Left lung (tissue), 10 donors: Measurements from ENCODE around the gene ZC3H12C. TPM values are rescaled to one million over a fixed set of nuclear protein-coding genes. Genes with fewer than 3 reads are reported as not detected.

Experiments used
- ATAC-seq: fragments of 200-7000 bp; cut with Tn5 transposase; one replicate; pipeline ENCODE4 v1.9.1; 2020; ENCODE audit warnings: moderate library complexity
- DNase-seq, 4 donors: peaks; one replicate each; pipeline ENCODE4 v3.0.0-alpha.2; 2013 to 2020
- H3K27ac ChIP-seq, 2 donors: fragments of 200-600 bp; sonication (generic) in 1 of 2; one replicate each; pipeline versions ENCODE4 v1.5.0 to v1.8.0; 2020 to 2021
- H3K27me3 ChIP-seq, 2 donors: fragments of 200-600 bp; sonication (generic) in 1 of 2; one replicate each; pipeline versions ENCODE4 v1.5.0 to v1.8.0; 2020 to 2021
- H3K36me3 ChIP-seq, 2 donors: fragments of 200-600 bp; sonication (generic) in 1 of 2; one replicate each; pipeline versions ENCODE4 v1.5.0 to v1.8.0; 2020 to 2021
- H3K4me1 ChIP-seq, 2 donors: fragments of 200-600 bp; one replicate each; pipeline ENCODE4 v1.8.0; 2021
- H3K4me3 ChIP-seq, 2 donors: fragments of 200-600 bp; sonication (generic) in 1 of 2; one replicate each; pipeline versions ENCODE4 v1.5.0 to v1.8.0; 2020 to 2021; ENCODE audit warnings: mild to moderate bottlenecking in 1 of 2
- H3K9me3 ChIP-seq, 2 donors: fragments of 200-600 bp; sonication (generic) in 1 of 2; one replicate each; pipeline versions ENCODE4 v1.5.0 to v1.8.0; 2020 to 2021
- intact Hi-C, 2 donors: fragments of 100-400 bp; cut with DNase I; formaldehyde crosslinking; loops; one replicate each; pipeline versions ENCODE4 v1.11.2 to v1.14.2; 2022
- polyA plus RNA-seq, 6 donors: library from polyadenylated mRNA; unstranded; fragments of 120-200 nt; gene quantifications; one replicate each; pipeline ENCODE4 v1.2.1, GENCODE V29; 2013; ENCODE audit not compliant: insufficient read length in 6 of 6
- total RNA-seq, 2 donors: library from RNA; stranded (reverse); fragmentation: NEBNext Ultra II Directional; extraction: Animal tissue kit (Norgen Biotek cat#: 25700); gene quantifications; one replicate each; pipeline ENCODE4 v1.2.1, GENCODE V29; 2021
- TF ChIP-seq, protein P1 (sequence below), 2 donors: fragments of 200-600 bp; sonication (generic) in 1 of 2; IDR thresholded peaks; one replicate each; pipeline versions ENCODE4 v1.5.0 to v1.8.0; 2021; ENCODE audit warnings: antibody characterized with exemption in 2 of 2
- donor health status: DM: no; HTN: yes; CAD: no.
- donor health status: DM: no; HTN: no; CAD: no.

Gene ZC3H12C
- total and polyA plus RNA-seq, 8 donors = 7.4 to 16.2 (median 9.2) TPM

GRCh38 chr11:110071197-110071596, 22.0 kb upstream of the ZC3H12C start:
- Histone ChIP-seq H3K4me3 (no peak overlapping the region), H3K27me3 (no peaks in the 10 kb centered on the region), H3K9me3 (no peaks in the 10 kb centered on the region), H3K36me3 (no peaks in the 10 kb centered on the region), H3K27ac (no peak overlapping the region), H3K4me1 (peaks cover 0 to 35% of the 10 kb centered on the region in 2 donors)
- ATAC-seq (no peak), DNase-seq (no peak)
- intact Hi-C loops = no loop called here
- TF ChIP-seq, protein P1, sequence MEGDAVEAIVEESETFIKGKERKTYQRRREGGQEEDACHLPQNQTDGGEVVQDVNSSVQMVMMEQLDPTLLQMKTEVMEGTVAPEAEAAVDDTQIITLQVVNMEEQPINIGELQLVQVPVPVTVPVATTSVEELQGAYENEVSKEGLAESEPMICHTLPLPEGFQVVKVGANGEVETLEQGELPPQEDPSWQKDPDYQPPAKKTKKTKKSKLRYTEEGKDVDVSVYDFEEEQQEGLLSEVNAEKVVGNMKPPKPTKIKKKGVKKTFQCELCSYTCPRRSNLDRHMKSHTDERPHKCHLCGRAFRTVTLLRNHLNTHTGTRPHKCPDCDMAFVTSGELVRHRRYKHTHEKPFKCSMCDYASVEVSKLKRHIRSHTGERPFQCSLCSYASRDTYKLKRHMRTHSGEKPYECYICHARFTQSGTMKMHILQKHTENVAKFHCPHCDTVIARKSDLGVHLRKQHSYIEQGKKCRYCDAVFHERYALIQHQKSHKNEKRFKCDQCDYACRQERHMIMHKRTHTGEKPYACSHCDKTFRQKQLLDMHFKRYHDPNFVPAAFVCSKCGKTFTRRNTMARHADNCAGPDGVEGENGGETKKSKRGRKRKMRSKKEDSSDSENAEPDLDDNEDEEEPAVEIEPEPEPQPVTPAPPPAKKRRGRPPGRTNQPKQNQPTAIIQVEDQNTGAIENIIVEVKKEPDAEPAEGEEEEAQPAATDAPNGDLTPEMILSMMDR (IDR thresholded peaks at IDR 0.05) = no peak

- H3K27me3 ChIP-seq = no peaks in the 10 kb centered on the region
- TF ChIP-seq, protein P1 (IDR thresholded peaks at IDR 0.05) = no peak
- no peak overlapping the region for H3K4me3 ChIP-seq
- no peaks in the 10 kb centered on the region for H3K36me3 ChIP-seq
- no peaks in the 10 kb centered on the region for H3K9me3 ChIP-seq
- no peak overlapping the region for H3K27ac ChIP-seq
- no peak for DNase-seq
- ATAC-seq = no peak
- H3K4me1 ChIP-seq = peaks cover 0 to 35% of the 10 kb centered on the region in 2 donors
- intact Hi-C loops = no loop called here
Observed at GRCh38 chr11:110072930-110073329, 20.3 kb upstream of the ZC3H12C start.

- DNase-seq (no peak), ATAC-seq (no peak)
- TF ChIP-seq, protein P1 (IDR thresholded peaks at IDR 0.05) = no peak
- Histone ChIP-seq H3K4me1 (peaks cover 0 to 19% of the 10 kb centered on the region in 2 donors), H3K4me3 (no peak overlapping the region), H3K36me3 (no peaks in the 10 kb centered on the region), H3K27me3 (no peaks in the 10 kb centered on the region), H3K27ac (no peak overlapping the region), H3K9me3 (no peaks in the 10 kb centered on the region)
- intact Hi-C loops = no loop called here
Observed at GRCh38 chr11:110074499-110074898, 18.7 kb upstream of the ZC3H12C start.

GRCh38 chr11:110075105-110075846, 17.9 kb upstream of the ZC3H12C start:
- DNase-seq = no peak
- no peaks in the 10 kb centered on the region for H3K36me3 ChIP-seq
- no peak overlapping the region for H3K4me3 ChIP-seq
- intact Hi-C loops = no loop called here
- H3K4me1 ChIP-seq = peaks cover 0 to 12% of the 10 kb centered on the region in 2 donors
- no peaks in the 10 kb centered on the region for H3K9me3 ChIP-seq
- TF ChIP-seq, protein P1 (IDR thresholded peaks at IDR 0.05) = no peak
- H3K27me3 ChIP-seq = no peaks in the 10 kb centered on the region
- ATAC-seq = no peak
- H3K27ac ChIP-seq = no peak overlapping the region

GRCh38 chr11:110075847-110076208, 17.4 kb upstream of the ZC3H12C start:
- Histone ChIP-seq H3K27me3 (no peaks in the 10 kb centered on the region), H3K9me3 (no peaks in the 10 kb centered on the region), H3K4me1 (peaks cover 0 to 10% of the 10 kb centered on the region in 2 donors), H3K27ac (no peak overlapping the region), H3K4me3 (no peak overlapping the region), H3K36me3 (no peaks in the 10 kb centered on the region)
- ATAC-seq = no peak
- TF ChIP-seq, protein P1 (IDR thresholded peaks at IDR 0.05) = no peak
- DNase-seq = no peak
- intact Hi-C loops = no loop called here
